GM13976 (cell line): ENCODE measurements around the gene RNF214.
A peak's percentile ranks its signal among the peaks of the same experiment; 100 is the strongest.

Experiments
- DNase-seq: peaks from one replicate; pipeline ENCODE4 v3.0.0; 2012; ENCODE audit warnings: low spot score
- in situ Hi-C: fragments of 300-500 bp; cut with MboI; formaldehyde crosslinking; loops from one replicate; pipeline ENCODE4 v1.12.0; 2022; ENCODE audit warnings: low sequenced_read_pairs, mixed read lengths, inconsistent platforms; ENCODE audit not compliant: unreplicated experiment
- TF ChIP-seq, protein P1 (sequence below): IDR thresholded peaks from 2 replicates; pipeline ENCODE4 v1.5.1; 2012; ENCODE audit warnings: borderline replicate concordance, mild to moderate bottlenecking; ENCODE audit not compliant: insufficient read depth; ENCODE audit errors: extremely low read depth, missing control alignments, control extremely low read depth

The RNF214 gene

GRCh38 chr11:117198613-117199012, 33.9 kb upstream of the RNF214 start:
- TF ChIP-seq, protein P1, sequence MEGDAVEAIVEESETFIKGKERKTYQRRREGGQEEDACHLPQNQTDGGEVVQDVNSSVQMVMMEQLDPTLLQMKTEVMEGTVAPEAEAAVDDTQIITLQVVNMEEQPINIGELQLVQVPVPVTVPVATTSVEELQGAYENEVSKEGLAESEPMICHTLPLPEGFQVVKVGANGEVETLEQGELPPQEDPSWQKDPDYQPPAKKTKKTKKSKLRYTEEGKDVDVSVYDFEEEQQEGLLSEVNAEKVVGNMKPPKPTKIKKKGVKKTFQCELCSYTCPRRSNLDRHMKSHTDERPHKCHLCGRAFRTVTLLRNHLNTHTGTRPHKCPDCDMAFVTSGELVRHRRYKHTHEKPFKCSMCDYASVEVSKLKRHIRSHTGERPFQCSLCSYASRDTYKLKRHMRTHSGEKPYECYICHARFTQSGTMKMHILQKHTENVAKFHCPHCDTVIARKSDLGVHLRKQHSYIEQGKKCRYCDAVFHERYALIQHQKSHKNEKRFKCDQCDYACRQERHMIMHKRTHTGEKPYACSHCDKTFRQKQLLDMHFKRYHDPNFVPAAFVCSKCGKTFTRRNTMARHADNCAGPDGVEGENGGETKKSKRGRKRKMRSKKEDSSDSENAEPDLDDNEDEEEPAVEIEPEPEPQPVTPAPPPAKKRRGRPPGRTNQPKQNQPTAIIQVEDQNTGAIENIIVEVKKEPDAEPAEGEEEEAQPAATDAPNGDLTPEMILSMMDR: no peak
- in situ Hi-C loops: no loop called here
- DNase-seq: no peak

- TF ChIP-seq, protein P1: no peak
- peak; percentile 31 for DNase-seq
- in situ Hi-C loops: no loop called here
Measured at GRCh38 chr11:117199053-117199915, 33.2 kb upstream of the RNF214 start, which contains the start of gene TAGLN. Gene TAGLN (plus strand): TSS chr11:117199370. CDS start chr11:117203014, 3,644 bp downstream.

- peak; percentile 20 for DNase-seq
- TF ChIP-seq, protein P1: no peak
- in situ Hi-C loops: no loop called here
Measured at GRCh38 chr11:117199916-117200812, 32.3 kb upstream of the RNF214 start.

DNA sequence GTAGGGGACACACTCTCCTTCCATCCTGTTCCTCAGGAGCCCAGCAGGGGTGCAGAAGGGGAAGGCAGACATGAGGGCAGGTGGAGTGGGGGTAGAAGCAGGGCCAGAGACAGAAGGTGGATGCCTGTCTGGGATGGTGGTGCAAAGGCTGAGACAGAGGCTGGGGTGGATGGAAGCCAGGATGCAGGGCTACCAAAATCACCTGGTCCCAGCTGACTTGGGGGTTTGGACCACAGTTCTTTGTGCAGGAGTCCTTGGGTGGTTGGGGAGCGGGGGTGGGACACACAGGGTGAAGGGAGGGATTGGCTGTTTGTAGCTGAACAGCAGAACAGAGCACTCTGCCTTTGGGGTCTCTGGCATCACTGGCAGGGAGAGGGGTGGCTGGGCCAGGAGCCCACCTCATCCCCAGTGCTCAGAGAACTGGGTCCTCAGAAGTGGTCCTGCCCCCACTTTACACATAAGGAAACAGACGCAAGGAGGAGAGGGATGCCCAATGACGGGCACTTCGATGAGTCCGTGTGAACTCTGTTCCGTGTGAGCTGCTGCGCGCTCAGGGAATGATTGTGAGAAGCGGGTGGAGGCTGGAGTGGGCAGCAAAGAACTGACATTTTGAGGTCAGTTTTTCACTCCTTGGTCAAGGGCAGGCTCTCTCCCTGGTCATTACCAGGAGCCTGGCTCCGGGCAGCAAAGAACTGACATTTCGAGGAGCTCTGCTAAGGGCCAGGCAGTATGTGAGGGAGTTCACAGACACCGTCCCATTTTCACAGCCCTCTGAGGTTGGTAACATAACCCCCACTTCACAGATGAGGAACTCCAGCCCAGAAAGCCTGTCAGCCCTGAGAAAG, 31.4 kb upstream of the RNF214 start:
- TF ChIP-seq, protein P1: no peak
- peak; percentile 26 for DNase-seq
- in situ Hi-C loops: no loop called here

GRCh38 chr11:117201658-117202305, 30.7 kb upstream of the RNF214 start:
- in situ Hi-C loops: no loop called here
- TF ChIP-seq, protein P1: no peak
- peak; percentile 26 for DNase-seq
